Measurements from ENCODE around the gene BRAP.
"Not testable (repeated sequence)": the region's sequence is repeated elsewhere in the genome, so short reads cannot be mapped to it uniquely, and the experiment has no call there.

BRAP gene

DNA sequence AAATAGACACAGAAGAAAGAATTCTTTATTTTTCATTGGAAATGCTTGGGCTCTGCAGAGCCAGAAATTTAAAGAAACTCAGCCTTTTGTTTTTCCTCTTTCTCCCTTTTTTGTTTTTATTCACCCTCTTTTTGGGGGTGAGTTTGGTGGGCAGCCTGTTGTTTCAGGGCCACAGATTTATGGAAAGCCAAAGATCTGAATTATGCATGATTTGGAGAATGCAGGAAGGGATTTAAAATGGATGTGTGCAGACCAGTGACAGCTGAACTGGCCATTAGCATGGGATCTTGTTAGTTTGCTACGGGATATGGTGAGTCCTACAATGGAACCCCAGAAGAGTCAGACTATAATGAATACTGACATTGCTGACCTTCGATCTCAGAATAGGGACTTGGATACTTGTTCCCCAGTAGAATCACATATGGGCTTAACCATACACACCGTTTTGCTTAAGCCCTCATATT is 79.0 kb downstream of the BRAP start:
- no peak for DNase-seq

- DNase-seq = peak; percentile 61
Observed at GRCh38 chr12:111605911-111606766, 79.6 kb downstream of the BRAP start.

DNA sequence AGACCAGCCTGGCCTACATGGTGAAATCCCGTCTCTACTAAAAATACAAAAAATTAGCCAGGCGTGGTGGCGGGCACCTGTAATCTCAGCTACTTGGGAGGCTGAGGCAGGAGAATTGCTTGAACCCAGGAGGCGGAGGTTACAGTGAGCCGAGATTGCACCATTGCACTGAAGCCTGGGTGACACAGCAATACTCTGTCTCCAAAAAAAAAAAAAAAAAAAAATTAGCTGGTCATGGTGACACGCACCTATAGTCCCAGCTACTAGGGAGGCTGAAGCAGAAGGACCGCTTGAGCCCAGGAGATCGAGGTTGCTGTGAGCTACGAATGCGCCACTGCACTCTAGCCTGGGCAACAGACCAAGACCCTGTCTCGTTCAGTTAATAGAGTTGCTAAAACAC is 82.9 kb downstream of the BRAP start:
- DNase-seq = not testable (repeated sequence)

- DNase-seq = no peak
Observed at GRCh38 chr12:111602348-111602747, 83.4 kb downstream of the BRAP start.

- not testable (repeated sequence) for DNase-seq
Observed at GRCh38 chr12:111600986-111601385, 84.8 kb downstream of the BRAP start.

DNA sequence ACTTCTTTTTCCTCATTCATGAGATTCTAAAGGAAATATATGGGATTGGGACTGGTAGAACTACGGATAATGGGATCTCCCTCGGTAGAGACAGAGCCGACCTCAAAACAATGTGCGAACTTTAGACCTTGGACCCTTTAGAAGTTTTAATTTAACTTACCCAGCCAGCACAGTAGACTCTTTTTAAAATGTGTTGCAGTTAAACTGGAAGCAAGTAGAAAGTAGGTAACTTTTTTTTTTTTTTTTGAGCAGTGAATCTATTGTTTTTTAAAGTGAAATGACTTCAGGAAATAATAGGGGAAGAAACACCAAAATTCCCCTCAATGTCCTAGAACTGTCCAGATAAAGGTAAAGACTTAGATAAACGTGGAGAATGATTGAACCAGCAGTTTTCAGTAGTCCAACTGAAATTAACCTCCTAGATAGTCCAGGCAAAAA is 85.5 kb downstream of the BRAP start:
- no peak for DNase-seq

DNA sequence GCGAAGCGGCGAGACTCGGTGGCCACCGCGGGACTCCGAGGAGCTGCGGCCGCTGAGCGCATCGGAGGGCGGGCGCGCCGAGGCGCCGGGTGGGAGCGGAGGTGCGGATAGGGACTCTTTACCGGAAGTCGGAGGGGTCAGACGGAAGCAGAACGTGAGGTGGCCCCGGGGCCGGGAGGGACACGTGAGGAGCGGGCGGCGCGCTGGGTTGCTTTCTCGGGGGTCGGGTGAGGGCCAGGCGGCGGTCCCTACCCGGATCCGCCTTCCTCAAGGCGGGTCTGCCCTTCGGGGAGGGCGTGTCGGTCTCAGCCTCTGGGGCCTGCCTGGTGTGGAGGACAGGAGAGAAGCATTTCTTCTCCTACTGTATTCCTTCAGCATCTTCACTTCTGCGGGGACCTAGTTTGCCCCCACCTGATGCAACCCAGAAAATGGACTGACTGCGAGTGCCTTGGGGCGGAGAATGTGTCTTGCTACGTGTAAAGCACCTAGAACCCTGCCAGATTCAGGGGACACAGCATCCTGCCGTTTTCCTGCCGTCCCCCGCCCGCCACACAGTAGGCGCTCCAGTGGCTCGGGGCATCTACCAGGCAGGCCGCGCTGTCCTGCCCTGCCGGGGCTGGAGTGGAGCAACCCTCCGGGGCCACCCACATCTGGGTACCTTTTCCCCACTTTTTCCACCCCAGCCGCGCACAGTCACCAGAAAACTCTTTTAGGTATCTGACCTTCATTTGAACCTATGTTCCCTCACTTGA is 86.1 kb downstream of the BRAP start:
- peak; percentile 97 for DNase-seq

DNA sequence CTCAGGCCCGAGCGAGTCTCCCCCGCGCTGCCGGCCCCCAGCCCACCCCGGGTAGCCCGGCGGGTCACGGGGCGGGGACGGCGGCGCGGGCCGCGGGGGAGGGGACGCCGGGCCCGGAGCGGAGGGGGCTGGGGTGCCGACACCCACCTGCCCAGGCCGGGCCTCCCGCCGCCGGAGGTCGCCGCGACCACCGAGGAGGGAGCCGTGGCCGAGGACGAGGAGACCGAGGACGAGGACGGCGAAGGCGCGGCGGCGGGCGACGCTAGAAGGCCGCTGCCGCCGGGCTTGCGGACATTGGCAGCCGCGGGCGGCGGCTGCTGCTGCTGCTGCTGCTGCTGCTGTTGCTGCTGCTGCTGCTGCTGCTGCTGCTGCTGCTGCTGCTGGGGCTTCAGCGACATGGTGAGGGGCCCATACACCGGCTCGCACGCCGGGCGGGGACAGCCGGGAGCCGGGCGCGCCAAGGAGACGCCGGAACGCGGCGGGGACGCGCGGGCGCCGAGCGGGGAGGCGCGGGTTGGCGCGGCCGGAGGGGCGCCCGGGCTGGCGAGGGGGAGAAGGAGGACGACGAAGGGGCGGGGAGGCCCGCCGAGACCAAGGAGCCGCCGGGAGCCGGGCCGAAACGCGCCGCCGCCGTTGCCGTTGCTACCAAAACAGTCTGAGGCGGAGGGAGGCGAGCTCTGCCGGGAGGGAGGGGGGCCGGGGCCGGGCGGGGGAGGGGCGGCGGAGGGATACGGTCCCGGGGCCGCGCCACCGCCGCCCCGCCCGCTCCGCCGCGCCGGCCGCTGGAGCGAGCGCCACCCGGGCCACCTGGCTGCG is 86.9 kb downstream of the BRAP start, which contains the start of gene ATXN2:
Gene ATXN2, minus strand, starts transcription at position 679 of the 816 bp plus-strand sequence. Its CDS starts 281 bp downstream, at position 398.
- DNase-seq = peak; percentile 82

- DNase-seq = peak; percentile 36
Observed at GRCh38 chr12:111597831-111598636, 87.7 kb downstream of the BRAP start.

- DNase-seq = peak; percentile 63
Observed at GRCh38 chr12:111596985-111597830, 88.5 kb downstream of the BRAP start.

GRCh38 chr12:111595341-111595835 is 90.4 kb downstream of the BRAP start:
- DNase-seq = not testable (repeated sequence)

All from fibroblast of skin of right biceps (primary cell).